Fibroblast of villous mesenchyme (primary cell): ENCODE measurements around the gene RAPGEF5. TPM values are rescaled to one million over a fixed set of nuclear protein-coding genes. Genes with fewer than 3 reads are reported as not detected.

Source experiments
- DNase-seq: peaks from one replicate; pipeline ENCODE4 v3.0.0-alpha.2; 2010; ENCODE audit warnings: low read depth
- H3K4me3 ChIP-seq: 2 replicates; pipeline ENCODE4 v1.5.1; 2011; ENCODE audit warnings: low read depth, mild to moderate bottlenecking, low read length
- total RNA-seq: library from RNA; depleted of rRNA; stranded (reverse); fragments of >200 nt; gene quantifications from 2 replicates; pipeline ENCODE4 v1.2.3, GENCODE V29; 2012
- TF ChIP-seq, protein P1 (sequence below): IDR thresholded peaks from 2 replicates; pipeline ENCODE4 v1.5.1; 2012; ENCODE audit warnings: low read depth, mild to moderate bottlenecking, low read length; ENCODE audit not compliant: insufficient read depth

Gene RAPGEF5
- total RNA-seq, 1 donor: 0.86 TPM

DNA sequence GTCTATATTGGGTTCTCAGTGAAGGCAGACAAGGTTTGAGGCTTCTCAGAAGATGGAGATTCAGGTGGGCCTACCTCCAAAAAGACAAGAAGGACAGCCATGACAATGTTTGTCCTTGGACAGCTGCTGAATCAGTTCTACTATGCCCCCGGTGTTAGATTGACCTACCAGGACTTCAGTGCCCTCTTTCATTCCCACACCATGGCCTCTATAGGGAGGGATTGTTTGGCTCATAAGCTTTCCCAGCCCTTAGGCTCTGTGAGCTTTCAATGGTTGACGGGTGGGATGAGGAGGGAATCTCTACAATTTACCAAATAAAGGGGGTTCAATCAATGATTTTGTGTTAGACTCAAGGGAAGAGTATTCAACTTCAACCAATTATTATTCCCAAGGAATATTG, 23.4 kb upstream of the RAPGEF5 start:
- TF ChIP-seq, protein P1, sequence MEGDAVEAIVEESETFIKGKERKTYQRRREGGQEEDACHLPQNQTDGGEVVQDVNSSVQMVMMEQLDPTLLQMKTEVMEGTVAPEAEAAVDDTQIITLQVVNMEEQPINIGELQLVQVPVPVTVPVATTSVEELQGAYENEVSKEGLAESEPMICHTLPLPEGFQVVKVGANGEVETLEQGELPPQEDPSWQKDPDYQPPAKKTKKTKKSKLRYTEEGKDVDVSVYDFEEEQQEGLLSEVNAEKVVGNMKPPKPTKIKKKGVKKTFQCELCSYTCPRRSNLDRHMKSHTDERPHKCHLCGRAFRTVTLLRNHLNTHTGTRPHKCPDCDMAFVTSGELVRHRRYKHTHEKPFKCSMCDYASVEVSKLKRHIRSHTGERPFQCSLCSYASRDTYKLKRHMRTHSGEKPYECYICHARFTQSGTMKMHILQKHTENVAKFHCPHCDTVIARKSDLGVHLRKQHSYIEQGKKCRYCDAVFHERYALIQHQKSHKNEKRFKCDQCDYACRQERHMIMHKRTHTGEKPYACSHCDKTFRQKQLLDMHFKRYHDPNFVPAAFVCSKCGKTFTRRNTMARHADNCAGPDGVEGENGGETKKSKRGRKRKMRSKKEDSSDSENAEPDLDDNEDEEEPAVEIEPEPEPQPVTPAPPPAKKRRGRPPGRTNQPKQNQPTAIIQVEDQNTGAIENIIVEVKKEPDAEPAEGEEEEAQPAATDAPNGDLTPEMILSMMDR: no peak
- no peak overlapping the region for H3K4me3 ChIP-seq
- DNase-seq: no peak

DNA sequence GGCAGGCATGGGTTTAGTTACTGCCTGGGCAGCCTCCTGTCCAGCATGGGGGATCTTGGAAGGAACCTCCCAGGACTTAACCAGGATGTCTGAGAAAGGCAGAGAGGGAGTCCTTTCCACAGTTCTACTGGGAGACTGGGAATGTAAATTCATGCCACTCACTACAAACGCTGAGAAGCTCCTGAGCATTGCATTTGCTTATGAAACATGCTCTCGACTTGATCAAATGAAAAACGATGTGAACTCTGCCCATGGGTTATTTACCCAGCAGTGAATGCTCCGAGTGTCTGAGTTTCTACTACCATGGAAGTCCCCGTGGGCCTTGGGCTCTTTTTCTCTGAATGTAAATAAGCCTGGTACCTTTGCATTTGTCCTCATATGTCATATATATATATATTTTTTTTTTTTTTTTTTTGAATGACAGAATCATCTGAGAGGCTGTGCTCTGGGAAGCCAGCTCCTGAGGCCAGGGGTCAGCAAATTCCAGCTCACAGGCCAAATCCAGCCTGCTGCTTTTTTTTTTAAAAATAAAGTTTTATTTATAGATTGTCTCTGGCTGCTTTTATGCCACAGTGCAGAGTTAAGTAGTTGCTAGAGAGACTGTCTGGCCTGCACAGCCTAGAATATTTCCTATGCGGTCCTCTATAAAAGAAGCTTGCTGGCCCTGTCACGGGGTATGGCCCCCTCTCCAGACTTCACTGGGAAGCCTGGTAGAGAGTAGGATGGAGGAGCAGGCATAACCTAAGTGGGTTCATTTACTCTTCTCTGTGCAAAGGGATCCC, 21.4 kb upstream of the RAPGEF5 start:
- TF ChIP-seq, protein P1: no peak
- DNase-seq: no peak
- H3K4me3 ChIP-seq: no peak overlapping the region

DNA sequence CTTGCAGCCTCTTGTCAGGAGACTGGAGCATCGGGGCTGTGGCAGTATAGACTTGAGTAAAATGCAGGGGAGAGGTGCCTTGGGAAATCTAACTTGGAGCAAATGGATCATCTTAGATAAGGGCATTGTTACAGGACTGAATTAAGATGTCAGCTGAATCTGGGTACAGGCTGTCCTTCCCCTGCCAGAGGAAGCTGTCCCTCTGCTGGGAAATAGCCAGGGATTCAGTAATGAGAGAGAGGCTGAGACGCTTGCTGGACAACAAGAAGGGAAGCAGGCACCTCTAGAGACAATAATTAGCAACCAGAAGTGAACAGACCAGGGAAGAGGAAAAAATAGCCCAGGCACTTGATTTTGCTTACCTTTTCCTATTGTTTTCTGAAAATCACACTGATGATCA, 20.7 kb upstream of the RAPGEF5 start:
- no peak for DNase-seq
- TF ChIP-seq, protein P1: no peak
- H3K4me3 ChIP-seq: no peak overlapping the region

DNA sequence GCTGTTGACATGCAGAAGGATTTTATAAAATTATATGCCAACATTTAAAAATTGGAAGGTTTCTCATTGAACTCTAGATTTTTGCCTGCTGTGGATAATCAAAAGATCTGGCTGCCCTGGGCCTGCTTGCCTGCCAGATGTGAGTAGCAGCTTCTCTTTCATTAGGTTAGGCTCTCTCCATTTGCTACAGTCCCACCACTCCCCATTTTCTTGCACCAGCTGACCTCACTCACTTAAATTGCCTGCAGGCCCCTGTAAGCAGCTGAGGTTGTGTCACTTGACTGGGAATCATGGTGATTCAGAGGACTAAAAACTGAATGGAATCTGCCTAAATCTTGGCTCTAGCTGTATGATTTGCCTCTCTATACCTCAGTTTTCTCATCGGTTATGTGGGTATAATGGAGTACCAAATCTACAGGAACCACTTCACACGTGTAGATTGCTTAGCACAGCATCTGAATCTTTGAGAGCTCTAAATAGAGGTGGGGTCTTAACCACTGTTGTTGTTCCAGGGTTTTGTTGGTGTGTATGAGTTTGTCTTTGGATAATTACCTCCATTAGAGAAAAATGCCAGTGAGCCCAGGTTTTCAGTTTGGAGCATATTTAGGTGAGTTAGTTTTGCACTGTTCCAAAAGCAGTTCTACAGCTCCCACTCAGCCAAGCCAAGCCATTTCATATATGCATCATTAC, 18.6 kb upstream of the RAPGEF5 start:
- DNase-seq: no peak

DNA sequence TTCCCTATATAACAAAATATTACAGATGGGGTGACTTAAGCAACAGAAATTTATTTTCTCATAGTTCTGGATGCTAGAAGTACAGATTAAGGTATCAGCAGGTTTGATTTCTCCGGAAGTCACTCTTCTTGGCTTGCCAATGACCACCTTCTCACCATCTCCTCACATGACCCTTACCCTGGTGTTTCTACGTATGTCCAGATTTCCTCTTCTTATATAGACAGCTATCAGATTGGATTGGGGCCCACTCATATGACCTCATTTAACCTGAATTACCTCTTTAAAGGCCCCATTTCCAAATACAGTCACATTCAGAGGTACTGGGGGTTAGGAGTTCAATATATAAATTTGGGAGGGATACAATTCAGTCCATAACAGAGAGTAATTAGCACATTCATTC, 17.0 kb upstream of the RAPGEF5 start:
- TF ChIP-seq, protein P1: no peak
- DNase-seq: no peak
- no peak overlapping the region for H3K4me3 ChIP-seq

More for the DNA sequence above, 18.6 kb upstream of the RAPGEF5 start:
- TF ChIP-seq, protein P1: no peak
- H3K4me3 ChIP-seq: no peak overlapping the region

DNA sequence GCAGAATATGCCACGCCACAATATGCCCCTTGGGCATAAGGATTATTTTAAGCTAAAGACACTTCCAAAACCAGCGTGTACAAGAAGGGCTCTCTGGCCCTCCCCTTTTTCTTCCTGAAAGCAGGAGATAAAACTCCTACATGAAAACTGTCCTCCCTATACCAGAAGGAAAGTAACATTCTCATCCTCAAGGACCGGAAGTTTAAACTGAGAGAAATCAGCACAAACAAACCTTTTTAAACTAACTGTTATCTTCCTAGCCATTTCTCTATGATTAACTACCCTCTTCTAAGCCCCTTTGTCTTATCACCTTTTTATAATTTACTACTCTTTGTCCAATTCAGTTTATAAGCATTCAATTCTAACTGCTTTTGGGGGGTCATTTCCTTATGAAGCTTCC, 16.4 kb upstream of the RAPGEF5 start:
- no peak for DNase-seq
- TF ChIP-seq, protein P1: no peak

DNA sequence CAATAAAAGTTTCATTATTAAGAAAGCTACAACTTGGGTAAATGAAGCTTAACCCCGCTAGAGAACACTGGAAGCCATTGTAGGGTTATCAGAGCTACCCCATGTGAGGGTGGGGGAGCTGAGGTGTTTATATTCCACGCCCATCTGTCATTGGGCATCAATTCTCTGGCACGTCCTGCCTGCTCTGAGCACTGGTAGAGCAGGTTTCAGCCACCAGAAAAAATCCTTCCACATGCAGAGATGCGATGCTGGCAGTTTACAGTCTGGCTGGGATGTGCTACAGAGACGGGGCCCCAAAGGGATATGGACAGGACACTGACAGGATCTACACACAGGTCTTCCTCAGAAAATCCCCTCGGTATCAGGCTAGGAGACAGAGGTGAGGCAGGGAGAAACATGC, 15.9 kb upstream of the RAPGEF5 start:
- TF ChIP-seq, protein P1: no peak
- no peak overlapping the region for H3K4me3 ChIP-seq
- no peak for DNase-seq

More for the DNA sequence above, 16.4 kb upstream of the RAPGEF5 start:
- no peak overlapping the region for H3K4me3 ChIP-seq
